Calu3 (cell line): ENCODE data around the gene RIMOC1. TPM values are rescaled to one million over a fixed set of nuclear protein-coding genes. Genes with fewer than 3 reads are reported as not detected.

Experiments
- BruUV-seq: library from RNA; stranded (reverse); fragments of 400-500 nt; replicated peaks from 2 replicates; lab custom pipeline; 2021; lab: Mats Ljungman, UMichigan
- CTCF ChIA-PET: fragments of 300-600 bp; sonication (Branson Sonifier 250); formaldehyde crosslinking; loops from one replicate; lab custom pipeline; 2022; ENCODE audit warnings: antibody characterized with exemption; lab: Charles Lee
- DNase-seq: peaks from one replicate; pipeline ENCODE4 v3.0.0; 2022
- H3K27ac Mint-ChIP-seq: one replicate; pipeline ENCODE4 v1.8.0; 2022; ENCODE audit warnings: mixed read lengths; ENCODE audit not compliant: unreplicated experiment
- H3K27me3 Mint-ChIP-seq: one replicate; pipeline ENCODE4 v1.8.0; 2022; ENCODE audit warnings: mixed read lengths; ENCODE audit not compliant: unreplicated experiment
- H3K36me3 Mint-ChIP-seq: one replicate; pipeline ENCODE4 v1.8.0; 2022; ENCODE audit warnings: mild to moderate bottlenecking, moderate library complexity, mixed read lengths; ENCODE audit not compliant: insufficient read depth, unreplicated experiment
- H3K4me1 Mint-ChIP-seq: one replicate; pipeline ENCODE4 v1.8.0; 2022; ENCODE audit warnings: mild to moderate bottlenecking, low read depth, mixed read lengths; ENCODE audit not compliant: unreplicated experiment
- H3K4me3 Mint-ChIP-seq: one replicate; pipeline ENCODE4 v1.8.0; 2022; ENCODE audit warnings: mild to moderate bottlenecking, low read depth, moderate library complexity, mixed read lengths; ENCODE audit not compliant: unreplicated experiment
- H3K9me3 Mint-ChIP-seq: one replicate; pipeline ENCODE4 v1.8.0; 2022; ENCODE audit warnings: low read depth, mixed read lengths; ENCODE audit not compliant: unreplicated experiment
- intact Hi-C: fragments of 100-400 bp; cut with micrococcal nuclease; formaldehyde crosslinking; loops from one replicate; pipeline ENCODE4 v1.10.0; 2022; ENCODE audit not compliant: unreplicated experiment
- total RNA-seq: library from RNA; stranded (reverse); gene quantifications from 2 replicates; pipeline ENCODE4 v1.2.3, GENCODE V29; 2022
- TF ChIP-seq, protein P1 (sequence below): fragments of 200-600 bp; IDR thresholded peaks from one replicate; pipeline ENCODE4 v1.8.0; 2022; ENCODE audit warnings: antibody characterized with exemption; ENCODE audit not compliant: unreplicated experiment

Gene RIMOC1
- total RNA-seq, 1 experiment from 2014 or later = 28.5 TPM

DNA sequence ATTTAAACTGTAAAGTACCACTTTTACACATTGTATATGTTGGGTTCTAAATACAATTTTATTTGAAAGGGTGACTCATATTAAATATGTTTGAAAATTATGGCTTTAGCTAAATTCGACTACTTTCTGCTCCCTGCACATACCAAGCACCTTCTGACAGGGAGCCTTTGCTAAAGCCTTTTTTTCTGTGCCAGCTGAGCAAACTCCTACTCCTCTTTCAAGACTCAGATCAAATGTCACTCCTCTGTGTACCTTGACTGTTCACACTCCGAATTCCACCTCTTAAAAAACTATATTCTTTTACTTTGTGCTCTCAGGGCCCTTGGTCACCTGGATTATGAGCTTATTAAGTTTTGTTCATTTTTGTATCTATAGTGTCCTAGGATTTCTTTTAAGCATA lies 27.5 kb upstream of the RIMOC1 start:
- H3K27me3 Mint-ChIP-seq = no peaks in the 10 kb centered on the region
- peaks cover 2% of the 10 kb centered on the region for H3K9me3 Mint-ChIP-seq
- DNase-seq = no peak
- H3K4me1 Mint-ChIP-seq = no peaks in the 10 kb centered on the region
- H3K4me3 Mint-ChIP-seq = no peak overlapping the region
- CTCF ChIA-PET = interaction anchor here (1.6 kb wide), 1 partner anchor 27 kb away, joined by 4 read pairs; the partner anchor contains the start of gene RIMOC1
- H3K27ac Mint-ChIP-seq = no peak overlapping the region
- TF ChIP-seq, protein P1, sequence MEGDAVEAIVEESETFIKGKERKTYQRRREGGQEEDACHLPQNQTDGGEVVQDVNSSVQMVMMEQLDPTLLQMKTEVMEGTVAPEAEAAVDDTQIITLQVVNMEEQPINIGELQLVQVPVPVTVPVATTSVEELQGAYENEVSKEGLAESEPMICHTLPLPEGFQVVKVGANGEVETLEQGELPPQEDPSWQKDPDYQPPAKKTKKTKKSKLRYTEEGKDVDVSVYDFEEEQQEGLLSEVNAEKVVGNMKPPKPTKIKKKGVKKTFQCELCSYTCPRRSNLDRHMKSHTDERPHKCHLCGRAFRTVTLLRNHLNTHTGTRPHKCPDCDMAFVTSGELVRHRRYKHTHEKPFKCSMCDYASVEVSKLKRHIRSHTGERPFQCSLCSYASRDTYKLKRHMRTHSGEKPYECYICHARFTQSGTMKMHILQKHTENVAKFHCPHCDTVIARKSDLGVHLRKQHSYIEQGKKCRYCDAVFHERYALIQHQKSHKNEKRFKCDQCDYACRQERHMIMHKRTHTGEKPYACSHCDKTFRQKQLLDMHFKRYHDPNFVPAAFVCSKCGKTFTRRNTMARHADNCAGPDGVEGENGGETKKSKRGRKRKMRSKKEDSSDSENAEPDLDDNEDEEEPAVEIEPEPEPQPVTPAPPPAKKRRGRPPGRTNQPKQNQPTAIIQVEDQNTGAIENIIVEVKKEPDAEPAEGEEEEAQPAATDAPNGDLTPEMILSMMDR = no peak
- intact Hi-C loops = no loop called here
- no peaks in the 10 kb centered on the region for H3K36me3 Mint-ChIP-seq
- no TSS peak for BruUV-seq

DNA sequence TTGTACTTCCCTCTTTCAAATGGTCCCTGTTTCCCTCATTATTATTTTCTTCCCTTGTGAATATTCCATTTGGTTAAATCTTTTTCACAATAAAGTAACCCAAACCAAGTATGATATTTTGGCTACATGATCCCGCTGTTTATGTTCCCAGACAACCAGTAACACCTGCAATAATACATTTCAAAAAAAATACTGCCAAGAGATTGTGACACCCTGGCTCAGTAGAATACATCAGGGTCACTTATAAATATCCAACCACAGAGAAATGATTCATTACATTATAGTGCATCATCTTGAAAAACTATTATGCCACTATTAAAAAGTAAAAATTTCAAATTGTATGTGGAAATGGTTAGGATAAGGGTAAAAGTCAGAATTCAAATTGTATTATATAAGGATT lies 26.7 kb upstream of the RIMOC1 start:
- intact Hi-C loops = no loop called here

DNA sequence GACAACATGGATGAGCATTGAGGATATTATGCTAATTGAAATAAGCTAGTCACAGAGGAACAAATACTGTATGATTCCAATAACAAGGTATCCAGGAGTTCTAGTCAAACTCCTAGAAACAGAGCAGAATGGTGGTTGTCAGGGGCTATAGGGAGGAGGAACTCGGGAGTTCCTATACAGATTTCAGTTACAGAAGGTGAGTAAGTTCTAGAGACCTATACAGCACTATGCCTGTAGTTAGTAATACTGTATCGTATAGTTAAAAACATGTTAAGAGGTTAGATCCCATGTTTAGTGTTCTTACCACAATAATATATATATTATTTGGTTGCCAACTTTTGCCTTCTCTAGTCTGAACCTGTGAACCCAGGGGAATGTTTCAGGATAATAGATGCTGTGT lies 26.0 kb upstream of the RIMOC1 start:
- no peaks in the 10 kb centered on the region for H3K27me3 Mint-ChIP-seq
- H3K4me3 Mint-ChIP-seq = no peak overlapping the region
- CTCF ChIA-PET = no interaction called here
- DNase-seq = no peak
- H3K36me3 Mint-ChIP-seq = no peaks in the 10 kb centered on the region
- TF ChIP-seq, protein P1 = no peak
- intact Hi-C loops = no loop called here
- H3K4me1 Mint-ChIP-seq = no peaks in the 10 kb centered on the region
- H3K27ac Mint-ChIP-seq = no peak overlapping the region
- BruUV-seq = no TSS peak
- peaks cover 2% of the 10 kb centered on the region for H3K9me3 Mint-ChIP-seq

More for the DNA sequence above, 26.7 kb upstream of the RIMOC1 start:
- CTCF ChIA-PET = interaction anchor here (1.6 kb wide), 1 partner anchor 26 kb away, joined by 4 read pairs; the partner anchor contains the start of gene RIMOC1
- H3K27ac Mint-ChIP-seq = no peak overlapping the region
- H3K27me3 Mint-ChIP-seq = no peaks in the 10 kb centered on the region
- no peak overlapping the region for H3K4me3 Mint-ChIP-seq
- H3K36me3 Mint-ChIP-seq = no peaks in the 10 kb centered on the region
- no TSS peak for BruUV-seq
- H3K9me3 Mint-ChIP-seq = peaks cover 2% of the 10 kb centered on the region
- H3K4me1 Mint-ChIP-seq = no peaks in the 10 kb centered on the region
- TF ChIP-seq, protein P1 = no peak
- DNase-seq = no peak

GRCh38 chr5:41878643-41879478 lies 25.3 kb upstream of the RIMOC1 start:
- Mint-ChIP-seq H3K9me3 (peaks cover 2% of the 10 kb centered on the region), H3K27ac (no peak overlapping the region), H3K36me3 (no peaks in the 10 kb centered on the region), H3K4me3 (no peak overlapping the region), H3K4me1 (no peaks in the 10 kb centered on the region), H3K27me3 (no peaks in the 10 kb centered on the region)
- no TSS peak for BruUV-seq
- intact Hi-C loops = no loop called here
- TF ChIP-seq, protein P1 = no peak
- no peak for DNase-seq
- CTCF ChIA-PET = no interaction called here
